ENCODE data around the gene CTRB2.

GRCh38 chr16:75195811-75196790, 10.9 kb downstream of the CTRB2 start:
- TF ChIP-seq CTCF (IDR thresholded peaks at IDR 0.05) (no peak), POLR2A (IDR thresholded peaks at IDR 0.05) (no peak)

All from lower leg skin (tissue), 3 donors.